HG02642 (cell line): ENCODE results near the gene PLEKHG4B.

Source experiments
- ATAC-seq: cut with Tn5 transposase; IDR thresholded peaks from one replicate; pipeline ENCODE4 v1.9.1; 2021; ENCODE audit warnings: mild to moderate bottlenecking; ENCODE audit not compliant: unreplicated experiment, poor library complexity

The PLEKHG4B gene

GRCh38 chr5:185095-186070, 93.4 kb downstream of the PLEKHG4B start:
- no peak for ATAC-seq

GRCh38 chr5:186091-187041, 94.4 kb downstream of the PLEKHG4B start:
- no peak for ATAC-seq

GRCh38 chr5:187042-187431, 95.1 kb downstream of the PLEKHG4B start:
- no peak for ATAC-seq

GRCh38 chr5:187617-188451, 95.9 kb downstream of the PLEKHG4B start:
- ATAC-seq: no peak

- peak; percentile 74 for ATAC-seq
These were observed 96.8 kb downstream of the PLEKHG4B start for GRCh38 chr5:188488-189481.

- no peak for ATAC-seq
These were observed 97.5 kb downstream of the PLEKHG4B start for GRCh38 chr5:189486-189885.

GRCh38 chr5:189976-190365, 98.0 kb downstream of the PLEKHG4B start:
- no peak for ATAC-seq

- ATAC-seq: peak; percentile 27
These were observed 98.5 kb downstream of the PLEKHG4B start for GRCh38 chr5:190366-191035.

GRCh38 chr5:191036-191948, 99.3 kb downstream of the PLEKHG4B start, which contains the start of gene LRRC14B:
Gene LRRC14B, plus strand, starts transcription at chr5:191495. Its CDS starts 44 bp downstream, at chr5:191539.
- ATAC-seq: peak; percentile 48

GRCh38 chr5:191949-192690, 100.2 kb downstream of the PLEKHG4B start:
- no peak for ATAC-seq

- ATAC-seq: no peak
These were observed 100.7 kb downstream of the PLEKHG4B start for GRCh38 chr5:192691-192969.

GRCh38 chr5:192970-193831, 101.2 kb downstream of the PLEKHG4B start:
- ATAC-seq: no peak

- no peak for ATAC-seq
These were observed 102.1 kb downstream of the PLEKHG4B start for GRCh38 chr5:194102-194501.

GRCh38 chr5:194603-195209, 102.7 kb downstream of the PLEKHG4B start:
- ATAC-seq: no peak

- ATAC-seq: no peak
These were observed 103.6 kb downstream of the PLEKHG4B start for GRCh38 chr5:195401-196160.
